Hepatocyte (in vitro differentiated cells): ENCODE results near the gene PRKAR1A.

Source experiments
- EZH2 ChIP-seq: fragments of 200-600 bp; sonication (generic); IDR thresholded peaks from 2 replicates; pipeline ENCODE4 v1.6.1; 2016; ENCODE audit warnings: antibody characterized with exemption, mild to moderate bottlenecking, borderline replicate concordance
- EZH2phosphoT487 ChIP-seq: fragments of 200-600 bp; sonication (generic); IDR thresholded peaks from one replicate; pipeline ENCODE4 v1.6.1; 2018; ENCODE audit warnings: antibody characterized with exemption, mild to moderate bottlenecking, low read depth, moderate library complexity; ENCODE audit not compliant: unreplicated experiment, severe bottlenecking
- TF ChIP-seq, protein P1 (sequence below): fragments of 200-600 bp; sonication (generic); IDR thresholded peaks from 2 replicates; pipeline ENCODE4 v1.5.1; 2016; ENCODE audit warnings: antibody characterized with exemption, mild to moderate bottlenecking; ENCODE audit not compliant: poor library complexity

DNA sequence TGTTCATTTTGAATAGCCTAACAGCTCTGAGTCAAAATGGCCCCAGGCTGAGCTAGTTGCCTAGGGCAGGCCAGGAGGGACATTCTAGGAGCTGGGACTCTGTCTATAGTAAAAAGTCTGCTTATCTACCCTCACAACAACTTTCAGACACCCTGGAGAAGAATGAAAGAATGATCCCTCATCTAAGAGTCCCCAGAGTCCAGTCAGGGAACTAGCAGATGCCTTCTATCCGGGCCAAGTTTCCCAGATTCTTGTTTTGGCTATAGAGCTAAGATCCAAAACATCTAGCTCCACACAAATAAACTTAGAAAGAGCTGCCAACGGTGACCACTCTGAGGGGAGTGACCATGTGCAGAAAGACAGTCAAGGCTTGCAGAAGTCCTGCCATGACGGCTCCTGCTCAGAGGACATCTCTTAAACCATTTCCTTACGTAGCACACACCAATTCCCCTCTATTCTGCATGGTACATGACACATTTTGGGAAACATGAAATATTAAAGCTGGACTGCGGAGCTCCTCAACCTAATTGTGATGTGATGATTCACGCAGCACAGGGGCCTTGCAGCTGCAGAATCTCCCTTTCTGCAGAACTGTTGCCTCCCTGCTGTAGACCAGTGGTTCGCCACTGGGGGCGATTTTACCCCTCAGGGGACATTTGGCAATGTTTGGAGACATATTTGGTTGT lies 64.7 kb downstream of the PRKAR1A start:
- TF ChIP-seq, protein P1, sequence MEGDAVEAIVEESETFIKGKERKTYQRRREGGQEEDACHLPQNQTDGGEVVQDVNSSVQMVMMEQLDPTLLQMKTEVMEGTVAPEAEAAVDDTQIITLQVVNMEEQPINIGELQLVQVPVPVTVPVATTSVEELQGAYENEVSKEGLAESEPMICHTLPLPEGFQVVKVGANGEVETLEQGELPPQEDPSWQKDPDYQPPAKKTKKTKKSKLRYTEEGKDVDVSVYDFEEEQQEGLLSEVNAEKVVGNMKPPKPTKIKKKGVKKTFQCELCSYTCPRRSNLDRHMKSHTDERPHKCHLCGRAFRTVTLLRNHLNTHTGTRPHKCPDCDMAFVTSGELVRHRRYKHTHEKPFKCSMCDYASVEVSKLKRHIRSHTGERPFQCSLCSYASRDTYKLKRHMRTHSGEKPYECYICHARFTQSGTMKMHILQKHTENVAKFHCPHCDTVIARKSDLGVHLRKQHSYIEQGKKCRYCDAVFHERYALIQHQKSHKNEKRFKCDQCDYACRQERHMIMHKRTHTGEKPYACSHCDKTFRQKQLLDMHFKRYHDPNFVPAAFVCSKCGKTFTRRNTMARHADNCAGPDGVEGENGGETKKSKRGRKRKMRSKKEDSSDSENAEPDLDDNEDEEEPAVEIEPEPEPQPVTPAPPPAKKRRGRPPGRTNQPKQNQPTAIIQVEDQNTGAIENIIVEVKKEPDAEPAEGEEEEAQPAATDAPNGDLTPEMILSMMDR, result no peak
- TF ChIP-seq EZH2, result no peak
- no peak for TF ChIP-seq EZH2phosphoT487
